Ovary (tissue), 10 donors: ENCODE data around the gene CRELD2. TPM values are rescaled to one million over a fixed set of nuclear protein-coding genes. Genes with fewer than 3 reads are reported as not detected.

Experiments used
- DNase-seq, 5 donors: peaks; one replicate each; pipeline ENCODE4 v3.0.0-alpha.2; 2019 to 2020
- H3K27ac ChIP-seq, 2 donors: fragments of 200-600 bp; one replicate each; pipeline versions ENCODE4 v1.5.1 to v1.8.0; 2019 to 2022
- H3K27me3 ChIP-seq: fragments of 200-600 bp; one replicate; pipeline ENCODE4 v1.8.0; 2022
- H3K36me3 ChIP-seq: fragments of 200-600 bp; sonication (generic); one replicate; pipeline ENCODE4 v1.5.1; 2019
- H3K4me1 ChIP-seq: one replicate; pipeline ENCODE4 v1.8.1; 2013; ENCODE audit warnings: mild to moderate bottlenecking, moderate library complexity; ENCODE audit not compliant: insufficient read depth
- H3K4me3 ChIP-seq: fragments of 200-600 bp; sonication (generic); one replicate; pipeline ENCODE4 v1.5.1; 2017
- H3K9me3 ChIP-seq, 2 donors: fragments of 200-600 bp in 1 of 2; sonication (generic) in 1 of 2; one replicate each; pipeline versions ENCODE4 v1.5.1 to v1.8.1; 2013 to 2019; ENCODE audit warnings: mild to moderate bottlenecking in 1 of 2, moderate library complexity in 1 of 2
- EP300 ChIP-seq: sonication (generic); formaldehyde crosslinking; IDR thresholded peaks from one replicate; pipeline ENCODE4 v1.6.1; 2017; ENCODE audit warnings: antibody characterized with exemption
- POLR2A ChIP-seq: fragments of 450-650 bp; IDR thresholded peaks from one replicate; pipeline ENCODE4 v1.6.1; 2017; ENCODE audit warnings: antibody characterized with exemption, mild to moderate bottlenecking, moderate library complexity
- WGBS, 3 donors: extraction: QIAGEN DNeasy Blood & Tissue Kit in 1 of 3; methylation state at CpG; one replicate each; pipeline versions ENCODE4 v1.1.5 to v1.1.7; 2013 to 2017; 5-methylcytosine and 5-hydroxymethylcytosine counted together
- intact Hi-C, 4 donors: fragments of 100-400 bp; cut with DNase I; formaldehyde crosslinking; loops; one replicate each; pipeline versions ENCODE4 v1.11.0 to v1.15.1; 2022 to 2023
- long read RNA-seq, 3 donors: library from polyadenylated mRNA in 2 of 3; unstranded in 2 of 3; transcript quantifications; one replicate each; pipeline ENCODE4 v2.0.0 and lab custom pipeline, GENCODE V29; 2021 to 2026
- polyA plus RNA-seq, 2 donors: library from polyadenylated mRNA; stranded (reverse); fragments of 200-250 nt in 1 of 2; fragments of 350-450 nt in 1 of 2; fragmentation: Illumina TruSeq in 1 of 2; extraction: RNeasy Lipid Tissue Mini Kit (QIAGEN cat#74804) in 1 of 2; gene quantifications; one replicate each; pipeline ENCODE4 v1.2.3, GENCODE V29; 2013 to 2014
- total RNA-seq, 7 donors: library from RNA; depleted of rRNA in 2 of 7; stranded (reverse); fragments of >200 nt in 2 of 7; fragmentation: NEBNext Ultra II Directional in 3 of 7; extraction: Animal tissue kit (Norgen Biotek cat#: 25700) in 3 of 7; gene quantifications; one replicate each; pipeline versions ENCODE4 v1.1.0 to v1.2.4, GENCODE V29; 2016 to 2023
- TF ChIP-seq, protein P1 (sequence below), 3 donors: fragments of 450-650 bp in 2 of 3; fragments of 200-600 bp in 1 of 3; IDR thresholded peaks; one replicate each; pipeline versions ENCODE4 v1.5.1 to v1.8.0; 2016 to 2022; ENCODE audit warnings: antibody characterized with exemption in 3 of 3, mild to moderate bottlenecking in 1 of 3
- donor health status: DM: no; HTN: no; CAD: no; lungs with moderate emphysema.
- donor health status: DM: no; HTN: no; CAD: no.
- donor health status: Bipolar disorder and iron deficiency.
- donor health status: DM: yes; HTN: yes; CAD: no.
- donor health status: DM: no; HTN: no; CAD: no.
- donor health status: DM: yes; HTN: yes; CAD: no.

Gene CRELD2
- 10 to 100 TPM; 12.9 to 53.4 (median 27.8) TPM for total RNA-seq
- polyA plus RNA-seq, result 10 to 100 TPM in 1 of 2 donors, 1 to 10 TPM in 1; 9.5 to 21.4 TPM
- long read RNA-seq, donor 1, transcript CRELD2-201 (10 exons, 1,357 nt), result major isoform, 22 of 45 reads
- long read RNA-seq, donor 1, partial matches to known transcripts, result 6 of 45 reads
- long read RNA-seq, donor 1, other reads (novel, unspliced or antisense), result 16 of 45 reads
- long read RNA-seq, donor 2, transcript CRELD2-201 (10 exons, 1,357 nt), result major isoform, 18 of 20 reads
- long read RNA-seq, donor 2, partial matches to known transcripts, result 0 of 20 reads
- long read RNA-seq, donor 2, other reads (novel, unspliced or antisense), result 0 of 20 reads
- long read RNA-seq, donor 3, transcript CRELD2-201 (10 exons, 1,357 nt), result major isoform, 97 of 147 reads
- long read RNA-seq, donor 3, partial matches to known transcripts, result 6 of 147 reads
- long read RNA-seq, donor 3, other reads (novel, unspliced or antisense), result 40 of 147 reads

DNA sequence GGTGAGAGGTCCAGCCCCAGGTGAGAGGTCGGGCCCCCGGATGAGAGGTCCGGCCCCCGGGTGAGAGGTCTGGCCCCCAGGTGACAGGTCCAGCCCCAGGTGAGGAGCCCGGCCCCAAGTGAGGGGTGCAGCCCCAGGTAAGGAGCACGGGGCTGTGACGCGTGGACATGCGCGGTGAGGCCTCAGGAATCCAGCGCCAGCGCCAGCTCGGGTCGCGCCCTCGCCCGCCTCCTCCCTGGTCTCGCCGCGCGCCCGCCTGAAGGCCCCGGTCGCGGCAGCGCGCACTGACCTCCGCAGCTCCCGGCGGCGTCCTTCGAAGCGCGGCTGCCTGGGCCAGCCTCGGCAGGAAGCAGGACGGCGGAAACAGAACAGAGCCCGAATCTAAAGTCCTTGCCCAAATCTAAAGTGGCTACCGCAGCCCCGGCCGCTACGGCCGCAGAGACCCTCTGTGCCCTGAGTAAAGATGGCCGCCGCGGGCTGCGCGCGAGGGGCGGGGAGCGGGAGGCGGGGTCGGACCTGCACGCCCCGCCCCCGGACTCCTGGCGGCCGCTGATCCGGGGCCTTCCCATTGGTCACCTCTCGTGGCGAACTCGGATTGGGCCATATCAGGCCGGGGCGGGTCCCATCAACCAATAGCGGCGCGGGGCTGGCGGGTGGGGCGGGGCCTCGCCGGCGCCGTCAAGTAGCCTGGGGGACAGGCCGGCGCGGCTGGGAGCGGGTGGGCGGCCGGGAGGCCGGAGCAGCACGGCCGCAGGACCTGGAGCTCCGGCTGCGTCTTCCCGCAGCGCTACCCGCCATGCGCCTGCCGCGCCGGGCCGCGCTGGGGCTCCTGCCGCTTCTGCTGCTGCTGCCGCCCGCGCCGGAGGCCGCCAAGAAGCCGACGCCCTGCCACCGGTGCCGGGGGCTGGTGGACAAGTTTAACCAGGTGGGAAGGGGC lies at the start of gene CRELD2, which contains the start of gene ALG12:
Gene CRELD2 (plus strand): TSS at position 661 of the 937 bp plus-strand sequence. CDS start 136 bp downstream, at position 797.
Gene ALG12 (minus strand): TSS at position 465 of the 937 bp plus-strand sequence. CDS start 4,673 bp downstream, outside the sequence.
- Histone ChIP-seq H3K27ac (peak within 1 kb of the TSS; percentile 74 to 92), H3K27me3 (no peaks in the 10 kb centered on the region), H3K4me1 (peaks cover 7% of the 10 kb centered on the region), H3K4me3 (peak within 1 kb of the TSS; percentile 54), H3K9me3 (no peaks in the 10 kb centered on the region), H3K36me3 (no peaks in the 10 kb centered on the region)
- TF ChIP-seq POLR2A, result peak; percentile 49
- TF ChIP-seq, protein P1, sequence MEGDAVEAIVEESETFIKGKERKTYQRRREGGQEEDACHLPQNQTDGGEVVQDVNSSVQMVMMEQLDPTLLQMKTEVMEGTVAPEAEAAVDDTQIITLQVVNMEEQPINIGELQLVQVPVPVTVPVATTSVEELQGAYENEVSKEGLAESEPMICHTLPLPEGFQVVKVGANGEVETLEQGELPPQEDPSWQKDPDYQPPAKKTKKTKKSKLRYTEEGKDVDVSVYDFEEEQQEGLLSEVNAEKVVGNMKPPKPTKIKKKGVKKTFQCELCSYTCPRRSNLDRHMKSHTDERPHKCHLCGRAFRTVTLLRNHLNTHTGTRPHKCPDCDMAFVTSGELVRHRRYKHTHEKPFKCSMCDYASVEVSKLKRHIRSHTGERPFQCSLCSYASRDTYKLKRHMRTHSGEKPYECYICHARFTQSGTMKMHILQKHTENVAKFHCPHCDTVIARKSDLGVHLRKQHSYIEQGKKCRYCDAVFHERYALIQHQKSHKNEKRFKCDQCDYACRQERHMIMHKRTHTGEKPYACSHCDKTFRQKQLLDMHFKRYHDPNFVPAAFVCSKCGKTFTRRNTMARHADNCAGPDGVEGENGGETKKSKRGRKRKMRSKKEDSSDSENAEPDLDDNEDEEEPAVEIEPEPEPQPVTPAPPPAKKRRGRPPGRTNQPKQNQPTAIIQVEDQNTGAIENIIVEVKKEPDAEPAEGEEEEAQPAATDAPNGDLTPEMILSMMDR (IDR thresholded peaks at IDR 0.05), result peak in 2 of 3 donors; percentile 13 to 29
- TF ChIP-seq EP300, result no peak
- peak; percentile 97 to 98 (median 97) for DNase-seq
- intact Hi-C loops, result loop anchor here in 1 of 4 donors (10.0 kb wide), 1 partner anchor 153 kb away; no protein-coding TSS in a partner anchor
- WGBS, 3 donors, result 0 to 1% (median 1%) methylated on average over 54 to 103 of the region's 103 CpGs

DNA sequence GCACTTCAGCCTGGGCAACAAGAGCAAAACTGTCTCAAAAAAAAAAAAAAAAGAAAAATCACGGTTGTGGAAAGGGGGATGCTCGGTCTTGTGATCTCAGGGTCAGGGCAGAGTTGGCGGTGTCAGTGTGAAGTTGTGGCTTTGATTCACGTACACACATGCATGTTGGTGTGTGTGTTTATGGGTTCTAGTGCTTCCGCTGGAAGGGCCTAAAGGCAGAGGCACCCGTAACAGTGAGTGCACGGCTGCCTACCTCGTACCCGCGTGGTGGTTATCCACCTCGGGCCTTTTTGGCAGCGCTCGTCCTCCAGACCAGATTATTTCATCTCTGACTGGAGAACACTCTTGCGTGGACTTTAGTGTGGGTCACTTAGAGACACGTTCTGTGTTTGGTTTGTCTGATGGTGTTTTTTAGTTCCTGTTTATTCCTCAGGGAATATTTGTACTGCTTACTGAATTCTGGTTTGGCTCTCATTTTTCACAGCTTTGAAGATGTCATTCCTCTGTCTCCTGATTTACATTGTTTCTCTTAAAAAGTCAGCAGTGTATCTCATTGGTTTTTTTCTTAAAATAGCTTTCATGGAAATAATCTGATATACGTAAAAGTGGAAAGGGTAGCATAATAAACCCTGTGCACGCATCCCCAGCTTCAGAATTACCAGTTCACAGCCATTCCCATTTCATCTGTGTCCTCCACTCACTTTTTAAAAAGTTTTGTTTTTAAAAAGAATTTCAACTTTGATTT lies 49.2 kb upstream of the CRELD2 start:
- peaks cover 0 to 4% of the 10 kb centered on the region in 2 donors for H3K9me3 ChIP-seq

GRCh38 chr22:49869845-49870712 lies 48.4 kb upstream of the CRELD2 start:
- H3K36me3 ChIP-seq, result no peaks in the 10 kb centered on the region
- H3K4me3 ChIP-seq, result no peak overlapping the region
- intact Hi-C loops, result no loop called here

More for the DNA sequence above, 49.2 kb upstream of the CRELD2 start:
- Histone ChIP-seq H3K4me1 (no peaks in the 10 kb centered on the region), H3K36me3 (no peaks in the 10 kb centered on the region), H3K27ac (no peak overlapping the region), H3K4me3 (no peak overlapping the region), H3K27me3 (no peaks in the 10 kb centered on the region)
- TF ChIP-seq EP300 (no peak), POLR2A (no peak)
- TF ChIP-seq, protein P1 (IDR thresholded peaks at IDR 0.05), result no peak
- DNase-seq, result no peak
- 89 to 94% (median 90%) methylated on average over 17 of the region's 17 CpGs for WGBS, 3 donors
- intact Hi-C loops, result no loop called here

GRCh38 chr22:49871482-49871881 lies 47.0 kb upstream of the CRELD2 start:
- intact Hi-C loops, result no loop called here
- no peaks in the 10 kb centered on the region for H3K4me1 ChIP-seq
- DNase-seq, result no peak

More at GRCh38 chr22:49869845-49870712, 48.4 kb upstream of the CRELD2 start:
- no peak for TF ChIP-seq EP300
- Histone ChIP-seq H3K4me1 (no peaks in the 10 kb centered on the region), H3K27ac (no peak overlapping the region), H3K27me3 (no peaks in the 10 kb centered on the region), H3K9me3 (peaks cover 0 to 4% of the 10 kb centered on the region in 2 donors)
- WGBS, 3 donors, result 89 to 94% (median 90%) methylated on average over 14 of the region's 14 CpGs
- DNase-seq, result no peak

More at GRCh38 chr22:49871482-49871881, 47.0 kb upstream of the CRELD2 start:
- Histone ChIP-seq H3K9me3 (peaks cover 0 to 4% of the 10 kb centered on the region in 2 donors), H3K27me3 (no peaks in the 10 kb centered on the region), H3K4me3 (no peak overlapping the region), H3K27ac (no peak overlapping the region), H3K36me3 (no peaks in the 10 kb centered on the region)
- TF ChIP-seq POLR2A (no peak), EP300 (no peak)
- TF ChIP-seq, protein P1 (IDR thresholded peaks at IDR 0.05), result no peak
- WGBS, 3 donors, result 94 to 95% (median 94%) methylated on average over 4 of the region's 4 CpGs
